Peyer's patch (tissue), 4 donors: ENCODE results near the gene CREB3L1.

ENCODE experiments used
- POLR2A ChIP-seq, 2 donors: fragments of 450-650 bp; IDR thresholded peaks; one replicate each; pipeline ENCODE4 v1.5.1; 2017; ENCODE audit warnings: antibody characterized with exemption in 2 of 2, mild to moderate bottlenecking in 2 of 2, moderate library complexity in 2 of 2
- TF ChIP-seq, protein P1 (sequence below), 6 experiments: fragments of 450-650 bp in 4 of 6; fragments of 200-600 bp in 2 of 6; sonication (generic) in 1 of 6; IDR thresholded peaks; one replicate each; pipeline ENCODE4 v1.5.1; 2017 to 2019; ENCODE audit warnings: antibody characterized with exemption in 6 of 6, mild to moderate bottlenecking in 3 of 6, moderate library complexity in 1 of 6

DNA sequence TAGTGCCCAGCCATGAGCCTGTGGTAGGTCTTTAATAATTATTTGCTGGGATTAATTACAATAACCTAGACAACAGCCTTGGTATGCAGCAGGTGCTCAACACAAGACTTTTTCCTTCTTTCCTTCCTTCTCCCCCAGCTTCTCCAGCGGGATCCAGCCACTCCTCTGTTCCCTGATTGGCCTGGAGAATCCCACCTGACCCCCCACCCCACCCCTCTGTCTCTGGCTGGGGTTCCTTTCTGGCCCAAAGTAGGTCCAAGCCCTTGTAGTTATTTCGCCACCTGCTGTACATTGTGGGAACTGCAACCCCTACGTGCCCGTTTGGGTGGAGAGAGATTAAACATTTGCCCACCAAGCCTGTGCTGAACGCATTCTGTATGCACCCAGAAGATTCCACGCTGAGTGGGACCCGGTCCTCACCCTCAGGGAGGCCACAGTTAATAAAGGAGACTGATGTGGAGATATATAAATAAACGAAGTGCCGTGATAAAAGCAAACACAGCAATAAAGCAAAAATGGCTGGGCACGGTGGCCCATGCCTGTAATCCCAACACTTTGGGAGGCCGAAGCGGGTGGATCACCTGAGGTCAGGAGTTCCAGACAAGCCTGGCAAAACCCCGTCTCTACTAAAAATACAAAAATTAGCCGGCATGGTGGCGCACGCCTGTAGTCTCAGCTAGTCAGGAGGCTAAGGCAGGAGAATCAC lies 37.7 kb downstream of the CREB3L1 start:
- TF ChIP-seq, protein P1, sequence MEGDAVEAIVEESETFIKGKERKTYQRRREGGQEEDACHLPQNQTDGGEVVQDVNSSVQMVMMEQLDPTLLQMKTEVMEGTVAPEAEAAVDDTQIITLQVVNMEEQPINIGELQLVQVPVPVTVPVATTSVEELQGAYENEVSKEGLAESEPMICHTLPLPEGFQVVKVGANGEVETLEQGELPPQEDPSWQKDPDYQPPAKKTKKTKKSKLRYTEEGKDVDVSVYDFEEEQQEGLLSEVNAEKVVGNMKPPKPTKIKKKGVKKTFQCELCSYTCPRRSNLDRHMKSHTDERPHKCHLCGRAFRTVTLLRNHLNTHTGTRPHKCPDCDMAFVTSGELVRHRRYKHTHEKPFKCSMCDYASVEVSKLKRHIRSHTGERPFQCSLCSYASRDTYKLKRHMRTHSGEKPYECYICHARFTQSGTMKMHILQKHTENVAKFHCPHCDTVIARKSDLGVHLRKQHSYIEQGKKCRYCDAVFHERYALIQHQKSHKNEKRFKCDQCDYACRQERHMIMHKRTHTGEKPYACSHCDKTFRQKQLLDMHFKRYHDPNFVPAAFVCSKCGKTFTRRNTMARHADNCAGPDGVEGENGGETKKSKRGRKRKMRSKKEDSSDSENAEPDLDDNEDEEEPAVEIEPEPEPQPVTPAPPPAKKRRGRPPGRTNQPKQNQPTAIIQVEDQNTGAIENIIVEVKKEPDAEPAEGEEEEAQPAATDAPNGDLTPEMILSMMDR (IDR thresholded peaks at IDR 0.05): peak; percentile 72 to 93 (median 82)
- TF ChIP-seq POLR2A (IDR thresholded peaks at IDR 0.05): no peak
